NCI-H2081 treated with DMSO at 0.1 percent for 48 hours (cell line): ENCODE measurements around the gene NDUFA1.
"Not testable (repeated sequence)": the region's sequence is repeated elsewhere in the genome, so short reads cannot be mapped to it uniquely, and the experiment has no call there.

ENCODE experiments used
- DNase-seq: peaks from one replicate; lab custom pipeline; 2025; lab: John Stamatoyannopoulos, UW

NDUFA1 gene

DNA sequence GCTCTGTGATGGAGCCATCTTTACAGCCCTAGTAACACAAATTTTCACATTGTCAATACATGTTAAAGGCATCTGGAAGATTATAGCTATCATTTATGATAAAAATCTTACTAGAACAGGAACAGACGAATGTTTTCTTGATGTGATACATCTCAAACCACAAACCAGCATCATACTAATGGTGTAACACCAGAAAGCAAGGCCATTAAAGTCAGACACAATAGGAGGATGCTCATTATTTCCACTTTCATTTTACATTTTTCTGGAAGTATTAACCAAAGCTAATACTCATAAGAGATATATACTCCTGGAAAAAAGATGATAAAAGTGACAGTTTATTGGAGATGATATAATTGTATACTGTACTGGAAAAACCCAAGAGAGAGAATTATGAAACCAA lies 29.3 kb downstream of the NDUFA1 start:
- DNase-seq: no peak

GRCh38 chrX:119916310-119916709 lies 44.7 kb downstream of the NDUFA1 start:
- no peak for DNase-seq

DNA sequence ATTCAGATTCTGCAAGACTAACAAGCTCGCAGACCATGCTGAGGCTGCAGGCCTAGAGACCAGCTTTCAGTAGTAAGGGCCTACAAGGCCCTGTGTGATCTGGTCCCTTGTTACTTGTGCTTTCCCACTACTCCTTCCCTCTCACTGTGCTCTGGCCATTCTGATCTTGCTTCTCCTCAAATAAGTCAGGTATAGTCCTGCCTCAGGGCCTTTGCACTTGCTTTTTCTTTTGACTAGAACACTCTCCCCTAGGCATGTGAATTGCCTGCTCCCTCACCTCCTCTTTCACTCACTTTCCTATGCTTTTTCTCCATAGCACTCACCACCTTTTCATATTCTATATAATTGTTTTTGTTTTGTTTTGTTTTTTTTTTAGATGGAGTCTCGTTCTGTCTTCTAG lies 46.2 kb downstream of the NDUFA1 start:
- no peak for DNase-seq

- no peak for DNase-seq
Measured at GRCh38 chrX:119919835-119920585, 48.4 kb downstream of the NDUFA1 start.

GRCh38 chrX:119922391-119922790 lies 50.8 kb downstream of the NDUFA1 start:
- not testable (repeated sequence) for DNase-seq
